WTC11 (cell line): ENCODE measurements around the gene RSBN1L. TPM values are rescaled to one million over a fixed set of nuclear protein-coding genes. Genes with fewer than 3 reads are reported as not detected.

ENCODE experiments used
- ATAC-seq: fragments of 200-7000 bp; cut with Tn5 transposase; 2 replicates; pipeline ENCODE4 v1.10.0; 2021; ENCODE audit warnings: mild to moderate bottlenecking, moderate library complexity
- CTCF ChIA-PET: fragments of 300-600 bp; sonication (Branson Sonifier 250); formaldehyde crosslinking; loops from one replicate; lab custom pipeline; 2021; ENCODE audit warnings: antibody characterized with exemption; lab: Charles Lee
- POLR2A ChIA-PET: fragments of 350-600 bp; sonication (Branson Sonifier 250); formaldehyde crosslinking; loops from one replicate; lab custom pipeline; 2021; ENCODE audit warnings: antibody characterized with exemption; lab: Charles Lee
- DNase-seq: peaks from one replicate; pipeline ENCODE4 v3.0.0; 2021; ENCODE audit warnings: low spot score
- H3K27ac Mint-ChIP-seq: 2 replicates; pipeline ENCODE4 v1.8.0; 2021; ENCODE audit warnings: mixed read lengths
- H3K27me3 Mint-ChIP-seq: 2 replicates; pipeline ENCODE4 v1.8.0; 2021; ENCODE audit warnings: low read depth, mild to moderate bottlenecking, moderate library complexity, mixed read lengths
- H3K36me3 Mint-ChIP-seq: 2 replicates; pipeline ENCODE4 v1.8.0; 2021; ENCODE audit warnings: mixed read lengths
- H3K4me1 Mint-ChIP-seq: 2 replicates; pipeline ENCODE4 v1.8.0; 2022; ENCODE audit warnings: mixed read lengths
- H3K4me3 Mint-ChIP-seq: 2 replicates; pipeline ENCODE4 v1.8.0; 2021; ENCODE audit warnings: mild to moderate bottlenecking, moderate library complexity, mixed read lengths
- H3K9me3 Mint-ChIP-seq: 2 replicates; pipeline ENCODE4 v1.8.0; 2021; ENCODE audit warnings: mixed read lengths
- CREB1 ChIP-seq: sonication (generic); formaldehyde crosslinking; IDR thresholded peaks from 2 replicates; pipeline ENCODE4 v1.8.0; 2023; ENCODE audit warnings: mild to moderate bottlenecking, missing genetic modification reagents
- EMX1 ChIP-seq: fragments of 250-450 bp; sonication (Bioruptor Pico); IDR thresholded peaks from 2 replicates; pipeline ENCODE4 v1.8.0; 2021; ENCODE audit warnings: mild to moderate bottlenecking
- FOXJ3 ChIP-seq: sonication (generic); formaldehyde crosslinking; IDR thresholded peaks from 2 replicates; pipeline ENCODE4 v1.9.0; 2021; ENCODE audit warnings: missing genetic modification reagents, mild to moderate bottlenecking, borderline replicate concordance
- FOXK1 ChIP-seq: sonication (generic); formaldehyde crosslinking; IDR thresholded peaks from 2 replicates; pipeline ENCODE4 v1.8.0; 2022; ENCODE audit warnings: mild to moderate bottlenecking, moderate library complexity, missing genetic modification reagents
- FOXP1 ChIP-seq: sonication (generic); formaldehyde crosslinking; IDR thresholded peaks from 2 replicates; pipeline ENCODE4 v1.8.0; 2022; ENCODE audit warnings: missing genetic modification reagents, mild to moderate bottlenecking, moderate library complexity, borderline replicate concordance
- GRHL2 ChIP-seq: fragments of 250-450 bp; sonication (Bioruptor Pico); IDR thresholded peaks from 2 replicates; pipeline ENCODE4 v1.8.0; 2022; ENCODE audit warnings: mild to moderate bottlenecking, moderate library complexity; ENCODE audit not compliant: insufficient replicate concordance, severe bottlenecking
- GTF2I ChIP-seq: fragments of 250-450 bp; sonication (Bioruptor Pico); conservative IDR thresholded peaks from 2 replicates; pipeline ENCODE4 v1.4.0; 2021; ENCODE audit warnings: mild to moderate bottlenecking
- JUN ChIP-seq: sonication (generic); formaldehyde crosslinking; IDR thresholded peaks from 2 replicates; pipeline ENCODE4 v1.8.0; 2023; ENCODE audit warnings: mild to moderate bottlenecking, missing genetic modification reagents
- MYBL2 ChIP-seq: sonication (generic); formaldehyde crosslinking; IDR thresholded peaks from 2 replicates; pipeline ENCODE4 v1.8.1; 2023; ENCODE audit warnings: mild to moderate bottlenecking, moderate library complexity, missing genetic modification reagents
- NR1H2 ChIP-seq: sonication (generic); formaldehyde crosslinking; IDR thresholded peaks from 2 replicates; pipeline ENCODE4 v1.9.0; 2021; ENCODE audit warnings: mild to moderate bottlenecking, moderate library complexity, missing genetic modification reagents
- NR2C2 ChIP-seq: sonication (generic); formaldehyde crosslinking; IDR thresholded peaks from 2 replicates; pipeline ENCODE4 v1.8.0; 2022; ENCODE audit warnings: mild to moderate bottlenecking, missing genetic modification reagents
- NR3C1 ChIP-seq: sonication (generic); formaldehyde crosslinking; conservative IDR thresholded peaks from 2 replicates; pipeline ENCODE4 v1.8.1; 2023; ENCODE audit warnings: low read depth, mild to moderate bottlenecking, missing genetic modification reagents
- SMAD3 ChIP-seq: sonication (generic); formaldehyde crosslinking; IDR thresholded peaks from 2 replicates; pipeline ENCODE4 v1.8.0; 2022; ENCODE audit warnings: missing genetic modification reagents, mild to moderate bottlenecking, borderline replicate concordance
- TEAD1 ChIP-seq: sonication (generic); formaldehyde crosslinking; IDR thresholded peaks from 2 replicates; pipeline ENCODE4 v1.8.0; 2022; ENCODE audit warnings: mild to moderate bottlenecking, missing genetic modification reagents
- TEAD4 ChIP-seq: sonication (generic); formaldehyde crosslinking; IDR thresholded peaks from 2 replicates; pipeline ENCODE4 v1.8.0; 2022; ENCODE audit warnings: mild to moderate bottlenecking, missing genetic modification reagents
- ZBTB21 ChIP-seq: sonication (generic); formaldehyde crosslinking; IDR thresholded peaks from 2 replicates; pipeline ENCODE4 v1.8.1; 2023; ENCODE audit warnings: mild to moderate bottlenecking, missing genetic modification reagents, borderline replicate concordance
- ZNF138 ChIP-seq: sonication (generic); formaldehyde crosslinking; conservative IDR thresholded peaks from 2 replicates; pipeline ENCODE4 v1.8.1; 2022; ENCODE audit warnings: mild to moderate bottlenecking, moderate library complexity, missing genetic modification reagents
- ZNF232 ChIP-seq: sonication (generic); formaldehyde crosslinking; IDR thresholded peaks from 2 replicates; pipeline ENCODE4 v1.8.0; 2022; ENCODE audit warnings: mild to moderate bottlenecking, missing genetic modification reagents
- ZNF263 ChIP-seq: sonication (generic); formaldehyde crosslinking; IDR thresholded peaks from 2 replicates; pipeline ENCODE4 v1.8.1; 2022; ENCODE audit warnings: low read depth, mild to moderate bottlenecking, moderate library complexity, missing genetic modification reagents
- ZNF317 ChIP-seq: sonication (generic); formaldehyde crosslinking; IDR thresholded peaks from 2 replicates; pipeline ENCODE4 v1.8.1; 2023; ENCODE audit warnings: low read depth, mild to moderate bottlenecking, moderate library complexity, missing genetic modification reagents, borderline replicate concordance
- total RNA-seq: library from RNA; stranded (reverse); gene quantifications from 3 replicates; pipeline ENCODE4 v1.2.3, GENCODE V29; 2021
- TF ChIP-seq, protein P1 (sequence below): sonication (generic); formaldehyde crosslinking; IDR thresholded peaks from 2 replicates; pipeline ENCODE4 v1.8.1; 2023; ENCODE audit warnings: mild to moderate bottlenecking, moderate library complexity, missing genetic modification reagents
- TF ChIP-seq, protein P2 (sequence below): sonication (generic); formaldehyde crosslinking; IDR thresholded peaks from 2 replicates; pipeline ENCODE4 v1.8.1; 2023; ENCODE audit warnings: mild to moderate bottlenecking, missing genetic modification reagents, moderate library complexity
- TF ChIP-seq, protein P3 (sequence below): sonication (generic); formaldehyde crosslinking; IDR thresholded peaks from 2 replicates; pipeline ENCODE4 v1.8.0; 2022; ENCODE audit warnings: mild to moderate bottlenecking, missing genetic modification reagents
- TF ChIP-seq, protein P4 (sequence below): fragments of 250-450 bp; sonication (Bioruptor Pico); IDR thresholded peaks from 2 replicates; pipeline ENCODE4 v1.8.0; 2021; ENCODE audit warnings: mild to moderate bottlenecking
- TF ChIP-seq, protein P5 (sequence below): sonication (generic); formaldehyde crosslinking; conservative IDR thresholded peaks from 2 replicates; pipeline ENCODE4 v1.8.1; 2022; ENCODE audit warnings: mild to moderate bottlenecking, missing genetic modification reagents
- TF ChIP-seq, protein P6 (sequence below): sonication (generic); formaldehyde crosslinking; IDR thresholded peaks from 2 replicates; pipeline ENCODE4 v1.8.1; 2022; ENCODE audit warnings: mild to moderate bottlenecking, missing genetic modification reagents, moderate library complexity, borderline replicate concordance
- TF ChIP-seq, protein P7 (sequence below): fragments of 250-450 bp; sonication (Bioruptor Pico); IDR thresholded peaks from 2 replicates; pipeline ENCODE4 v1.9.0; 2021; ENCODE audit warnings: moderate library complexity, mild to moderate bottlenecking, inconsistent platforms, borderline replicate concordance

Gene RSBN1L
- total RNA-seq, 1 experiment from 2014 or later: 16.8 TPM

DNA sequence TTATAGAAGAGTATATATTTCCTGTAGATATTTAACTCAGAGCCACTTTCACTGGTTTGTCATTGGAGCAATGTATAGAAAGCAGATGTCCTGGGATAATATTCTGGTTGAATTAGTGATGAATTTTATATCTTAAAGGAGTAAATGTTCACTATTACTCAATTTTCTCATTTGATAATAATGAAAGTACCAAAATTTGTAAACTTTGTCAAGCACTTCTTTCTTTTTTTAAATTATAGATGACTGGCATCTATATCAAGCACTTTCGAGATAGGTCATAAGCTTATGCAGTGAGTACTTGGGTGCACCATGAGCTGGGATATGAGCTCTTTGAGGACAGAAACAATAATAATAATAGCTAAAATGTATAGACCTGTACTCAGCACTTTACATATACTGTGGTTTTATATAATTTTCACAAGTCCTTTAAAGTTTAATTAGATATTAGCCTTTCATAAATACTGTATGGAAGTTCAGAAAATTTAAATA is 11.3 kb downstream of the RSBN1L start (continued):
- TF ChIP-seq, protein P1, sequence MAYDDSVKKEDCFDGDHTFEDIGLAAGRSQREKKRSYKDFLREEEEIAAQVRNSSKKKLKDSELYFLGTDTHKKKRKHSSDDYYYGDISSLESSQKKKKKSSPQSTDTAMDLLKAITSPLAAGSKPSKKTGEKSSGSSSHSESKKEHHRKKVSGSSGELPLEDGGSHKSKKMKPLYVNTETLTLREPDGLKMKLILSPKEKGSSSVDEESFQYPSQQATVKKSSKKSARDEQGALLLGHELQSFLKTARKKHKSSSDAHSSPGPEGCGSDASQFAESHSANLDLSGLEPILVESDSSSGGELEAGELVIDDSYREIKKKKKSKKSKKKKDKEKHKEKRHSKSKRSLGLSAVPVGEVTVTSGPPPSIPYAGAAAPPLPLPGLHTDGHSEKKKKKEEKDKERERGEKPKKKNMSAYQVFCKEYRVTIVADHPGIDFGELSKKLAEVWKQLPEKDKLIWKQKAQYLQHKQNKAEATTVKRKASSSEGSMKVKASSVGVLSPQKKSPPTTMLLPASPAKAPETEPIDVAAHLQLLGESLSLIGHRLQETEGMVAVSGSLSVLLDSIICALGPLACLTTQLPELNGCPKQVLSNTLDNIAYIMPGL (CRISPR knock-in tag): no peak
- TF ChIP-seq NR2C2 (CRISPR knock-in tag) (no peak), TEAD1 (no peak), SMAD3 (CRISPR knock-in tag) (no peak), TEAD4 (CRISPR knock-in tag) (no peak), CREB1 (CRISPR knock-in tag) (no peak)
- TF ChIP-seq, all 79 proteins: peak for 0

DNA sequence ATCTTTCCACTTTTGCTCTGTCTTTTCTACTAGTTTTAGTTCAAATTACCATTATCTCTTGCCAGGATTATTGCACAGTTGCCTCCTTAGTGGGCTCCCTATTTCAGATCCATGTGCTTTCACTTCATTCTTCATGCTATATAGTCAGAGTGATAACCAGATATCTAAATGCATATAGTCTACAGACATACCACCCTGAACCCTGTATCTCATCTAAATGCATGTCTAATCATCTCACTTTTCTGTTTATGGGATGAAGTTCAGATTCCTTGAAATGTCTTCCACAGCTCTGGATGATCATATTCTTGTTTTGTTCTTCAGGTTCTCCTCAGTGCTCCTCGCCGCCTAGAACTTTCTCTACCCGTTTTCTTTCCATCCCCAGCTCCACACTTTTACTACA is 13.8 kb downstream of the RSBN1L start:
- H3K36me3 Mint-ChIP-seq: peaks cover 13% of the 10 kb centered on the region
- H3K4me3 Mint-ChIP-seq: no peak overlapping the region

DNA sequence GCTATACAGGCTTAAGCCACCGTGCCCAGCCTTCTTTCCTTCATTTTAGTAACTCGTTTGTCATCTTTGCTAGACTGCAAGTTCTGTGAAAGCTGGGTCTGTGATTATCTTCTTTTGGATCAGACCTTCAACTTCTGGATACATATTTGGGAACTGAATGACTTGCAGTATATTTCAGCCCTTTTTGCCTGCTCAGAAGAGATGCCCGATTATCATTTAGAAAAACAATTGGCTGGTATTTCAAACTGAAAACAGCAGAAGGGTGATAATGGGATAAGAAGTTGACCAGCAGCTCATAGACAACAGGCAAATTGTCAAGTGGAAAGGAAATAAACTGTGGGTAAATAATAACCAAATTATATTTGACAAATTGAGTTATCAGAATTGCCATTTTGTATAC is 14.6 kb downstream of the RSBN1L start:
- DNase-seq: no peak
- Mint-ChIP-seq H3K4me3 (no peak overlapping the region), H3K4me1 (peaks cover 8% of the 10 kb centered on the region), H3K36me3 (peaks cover 13% of the 10 kb centered on the region), H3K27me3 (no peaks in the 10 kb centered on the region), H3K9me3 (no peaks in the 10 kb centered on the region), H3K27ac (no peak overlapping the region)
- ATAC-seq: no peak
- ChIA-PET POLR2A (interaction anchor here (0.7 kb wide), 1 partner anchor 26 kb away, joined by 5 read pairs; no protein-coding TSS in a partner anchor), CTCF (interaction anchor here (1.6 kb wide), 1 partner anchor 59 kb away, joined by 4 read pairs; no protein-coding TSS in a partner anchor)
- no peak for TF ChIP-seq NR3C1 (CRISPR knock-in tag)
- TF ChIP-seq, protein P2, sequence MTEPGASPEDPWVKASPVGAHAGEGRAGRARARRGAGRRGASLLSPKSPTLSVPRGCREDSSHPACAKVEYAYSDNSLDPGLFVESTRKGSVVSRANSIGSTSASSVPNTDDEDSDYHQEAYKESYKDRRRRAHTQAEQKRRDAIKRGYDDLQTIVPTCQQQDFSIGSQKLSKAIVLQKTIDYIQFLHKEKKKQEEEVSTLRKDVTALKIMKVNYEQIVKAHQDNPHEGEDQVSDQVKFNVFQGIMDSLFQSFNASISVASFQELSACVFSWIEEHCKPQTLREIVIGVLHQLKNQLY (CRISPR knock-in tag): no peak
- no peak for TF ChIP-seq MYBL2 (CRISPR knock-in tag)
- TF ChIP-seq GRHL2 (CRISPR knock-in tag): no peak
- TF ChIP-seq, protein P3, sequence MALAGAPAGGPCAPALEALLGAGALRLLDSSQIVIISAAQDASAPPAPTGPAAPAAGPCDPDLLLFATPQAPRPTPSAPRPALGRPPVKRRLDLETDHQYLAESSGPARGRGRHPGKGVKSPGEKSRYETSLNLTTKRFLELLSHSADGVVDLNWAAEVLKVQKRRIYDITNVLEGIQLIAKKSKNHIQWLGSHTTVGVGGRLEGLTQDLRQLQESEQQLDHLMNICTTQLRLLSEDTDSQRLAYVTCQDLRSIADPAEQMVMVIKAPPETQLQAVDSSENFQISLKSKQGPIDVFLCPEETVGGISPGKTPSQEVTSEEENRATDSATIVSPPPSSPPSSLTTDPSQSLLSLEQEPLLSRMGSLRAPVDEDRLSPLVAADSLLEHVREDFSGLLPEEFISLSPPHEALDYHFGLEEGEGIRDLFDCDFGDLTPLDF (CRISPR knock-in tag): no peak
- no peak for TF ChIP-seq FOXK1 (CRISPR knock-in tag)
- TF ChIP-seq ZNF138 (CRISPR knock-in tag): no peak
- no peak for TF ChIP-seq ZNF263 (CRISPR knock-in tag)

More for the DNA sequence above, 13.8 kb downstream of the RSBN1L start:
- ChIA-PET POLR2A (no interaction called here), CTCF (interaction anchor here (1.6 kb wide), 1 partner anchor 58 kb away, joined by 4 read pairs; no protein-coding TSS in a partner anchor)
- Mint-ChIP-seq H3K9me3 (no peaks in the 10 kb centered on the region), H3K27me3 (no peaks in the 10 kb centered on the region), H3K27ac (peak overlapping the region; percentile 13; the same call in 1 of the 2 replicates), H3K4me1 (peaks cover 8% of the 10 kb centered on the region)
- TF ChIP-seq, protein P4, sequence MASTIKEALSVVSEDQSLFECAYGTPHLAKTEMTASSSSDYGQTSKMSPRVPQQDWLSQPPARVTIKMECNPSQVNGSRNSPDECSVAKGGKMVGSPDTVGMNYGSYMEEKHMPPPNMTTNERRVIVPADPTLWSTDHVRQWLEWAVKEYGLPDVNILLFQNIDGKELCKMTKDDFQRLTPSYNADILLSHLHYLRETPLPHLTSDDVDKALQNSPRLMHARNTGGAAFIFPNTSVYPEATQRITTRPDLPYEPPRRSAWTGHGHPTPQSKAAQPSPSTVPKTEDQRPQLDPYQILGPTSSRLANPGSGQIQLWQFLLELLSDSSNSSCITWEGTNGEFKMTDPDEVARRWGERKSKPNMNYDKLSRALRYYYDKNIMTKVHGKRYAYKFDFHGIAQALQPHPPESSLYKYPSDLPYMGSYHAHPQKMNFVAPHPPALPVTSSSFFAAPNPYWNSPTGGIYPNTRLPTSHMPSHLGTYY (CRISPR knock-in tag): no peak
- TF ChIP-seq, protein P5, sequence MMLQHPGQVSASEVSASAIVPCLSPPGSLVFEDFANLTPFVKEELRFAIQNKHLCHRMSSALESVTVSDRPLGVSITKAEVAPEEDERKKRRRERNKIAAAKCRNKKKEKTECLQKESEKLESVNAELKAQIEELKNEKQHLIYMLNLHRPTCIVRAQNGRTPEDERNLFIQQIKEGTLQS (CRISPR knock-in tag): no peak
- TF ChIP-seq, protein P6, sequence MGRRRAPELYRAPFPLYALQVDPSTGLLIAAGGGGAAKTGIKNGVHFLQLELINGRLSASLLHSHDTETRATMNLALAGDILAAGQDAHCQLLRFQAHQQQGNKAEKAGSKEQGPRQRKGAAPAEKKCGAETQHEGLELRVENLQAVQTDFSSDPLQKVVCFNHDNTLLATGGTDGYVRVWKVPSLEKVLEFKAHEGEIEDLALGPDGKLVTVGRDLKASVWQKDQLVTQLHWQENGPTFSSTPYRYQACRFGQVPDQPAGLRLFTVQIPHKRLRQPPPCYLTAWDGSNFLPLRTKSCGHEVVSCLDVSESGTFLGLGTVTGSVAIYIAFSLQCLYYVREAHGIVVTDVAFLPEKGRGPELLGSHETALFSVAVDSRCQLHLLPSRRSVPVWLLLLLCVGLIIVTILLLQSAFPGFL (CRISPR knock-in tag): no peak
- no peak for TF ChIP-seq NR1H2 (CRISPR knock-in tag)
- TF ChIP-seq NR2C2 (CRISPR knock-in tag): no peak
- TF ChIP-seq EMX1 (CRISPR knock-in tag): no peak
- no peak for TF ChIP-seq ZNF232
- TF ChIP-seq GTF2I: no peak
- no peak for TF ChIP-seq ZNF317
- TF ChIP-seq, protein P7, sequence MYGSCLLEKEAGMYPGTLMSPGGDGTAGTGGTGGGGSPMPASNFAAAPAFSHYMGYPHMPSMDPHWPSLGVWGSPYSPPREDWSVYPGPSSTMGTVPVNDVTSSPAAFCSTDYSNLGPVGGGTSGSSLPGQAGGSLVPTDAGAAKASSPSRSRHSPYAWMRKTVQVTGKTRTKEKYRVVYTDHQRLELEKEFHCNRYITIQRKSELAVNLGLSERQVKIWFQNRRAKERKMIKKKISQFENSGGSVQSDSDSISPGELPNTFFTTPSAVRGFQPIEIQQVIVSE (CRISPR knock-in tag): no peak
- TF ChIP-seq, protein P1 (CRISPR knock-in tag): no peak
- TF ChIP-seq JUN (CRISPR knock-in tag): no peak
- TF ChIP-seq ZBTB21 (CRISPR knock-in tag): no peak
- TF ChIP-seq FOXJ3: no peak
- no peak for TF ChIP-seq FOXP1 (CRISPR knock-in tag)
- ATAC-seq (no peak), DNase-seq (no peak)
